NT2/D1 (cell line): ENCODE results near the gene SLC2A1.
A peak's percentile ranks its signal among the peaks of the same experiment; 100 is the strongest.
"Not testable (repeated sequence)": the region's sequence is repeated elsewhere in the genome, so short reads cannot be mapped to it uniquely, and the experiment has no call there.

Experiments
- DNase-seq: peaks from one replicate; pipeline ENCODE4 v3.0.0-alpha.2; 2011; ENCODE audit warnings: low read depth, low spot score
- H3K27me3 ChIP-seq: 2 replicates; pipeline ENCODE4 v1.6.0; 2011; ENCODE audit warnings: mild to moderate bottlenecking; ENCODE audit not compliant: insufficient read length, insufficient read depth
- H3K36me3 ChIP-seq: 2 replicates; pipeline ENCODE4 v1.6.1; 2011; ENCODE audit warnings: mild to moderate bottlenecking, low read length, mixed read lengths; ENCODE audit not compliant: insufficient read depth, insufficient read length
- H3K4me1 ChIP-seq: 2 replicates; pipeline ENCODE4 v1.5.1; 2011; ENCODE audit not compliant: insufficient read depth, insufficient read length
- H3K4me3 ChIP-seq: 2 replicates; pipeline ENCODE4 v1.5.1; 2011; ENCODE audit warnings: low read depth; ENCODE audit not compliant: insufficient read length
- H3K9ac ChIP-seq: 2 replicates; pipeline ENCODE4 v1.6.0; 2011; ENCODE audit warnings: low read depth; ENCODE audit not compliant: insufficient read length
- H3K9me3 ChIP-seq: 2 replicates; pipeline ENCODE4 v1.5.1; 2011; ENCODE audit warnings: mild to moderate bottlenecking, low read length; ENCODE audit not compliant: insufficient read depth
- SUZ12 ChIP-seq: IDR thresholded peaks from 2 replicates; pipeline ENCODE4 v1.6.1; 2011; ENCODE audit not compliant: insufficient read length, insufficient read depth; ENCODE audit errors: extremely low read depth
- YY1 ChIP-seq: IDR thresholded peaks from 2 replicates; pipeline ENCODE4 v1.6.1; 2011; ENCODE audit not compliant: insufficient read length, insufficient read depth
- ZNF274 ChIP-seq: IDR thresholded peaks from 2 replicates; pipeline ENCODE4 v1.6.1; 2011; ENCODE audit warnings: mild to moderate bottlenecking, low read depth, low read length

SLC2A1 gene

DNA sequence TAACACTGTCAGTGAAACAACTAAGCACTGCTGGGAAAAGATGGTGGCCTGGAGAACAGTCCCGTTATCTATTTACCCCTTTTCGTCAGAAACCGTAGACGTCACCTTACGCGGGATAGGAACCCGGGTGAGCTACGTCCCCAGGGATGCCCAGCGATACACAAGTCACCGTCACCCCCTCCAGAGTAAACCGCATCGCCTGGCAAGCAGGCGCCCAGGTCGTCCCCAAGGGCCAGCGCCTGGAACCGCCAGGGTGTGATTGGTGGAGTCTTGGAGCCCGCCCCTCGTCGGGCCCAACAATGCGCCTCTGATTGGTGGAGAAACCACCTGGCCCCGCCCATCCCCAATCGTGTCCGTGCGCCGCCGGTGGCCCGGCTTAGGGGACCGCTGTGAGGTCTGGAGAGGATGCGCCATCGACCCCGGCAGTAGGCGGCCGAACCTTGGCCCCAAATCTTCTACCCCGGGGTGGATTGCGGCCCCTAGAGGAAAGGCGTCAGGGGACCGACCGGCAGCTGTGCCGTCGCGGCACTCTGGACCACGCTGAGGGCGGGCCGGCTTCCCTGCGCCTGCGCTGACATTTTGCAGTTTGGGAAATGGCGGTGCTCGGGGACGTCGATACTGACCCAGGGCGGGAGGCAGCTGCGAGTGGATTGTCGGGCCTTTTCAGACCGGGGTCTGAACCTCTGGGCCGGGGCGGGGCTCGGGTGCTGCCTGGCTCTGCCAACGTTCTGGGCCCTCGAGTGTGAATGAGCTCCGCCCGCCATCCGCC, 34.4 kb downstream of the SLC2A1 start:
- H3K4me3 ChIP-seq = peak overlapping the region; percentile 69

DNA sequence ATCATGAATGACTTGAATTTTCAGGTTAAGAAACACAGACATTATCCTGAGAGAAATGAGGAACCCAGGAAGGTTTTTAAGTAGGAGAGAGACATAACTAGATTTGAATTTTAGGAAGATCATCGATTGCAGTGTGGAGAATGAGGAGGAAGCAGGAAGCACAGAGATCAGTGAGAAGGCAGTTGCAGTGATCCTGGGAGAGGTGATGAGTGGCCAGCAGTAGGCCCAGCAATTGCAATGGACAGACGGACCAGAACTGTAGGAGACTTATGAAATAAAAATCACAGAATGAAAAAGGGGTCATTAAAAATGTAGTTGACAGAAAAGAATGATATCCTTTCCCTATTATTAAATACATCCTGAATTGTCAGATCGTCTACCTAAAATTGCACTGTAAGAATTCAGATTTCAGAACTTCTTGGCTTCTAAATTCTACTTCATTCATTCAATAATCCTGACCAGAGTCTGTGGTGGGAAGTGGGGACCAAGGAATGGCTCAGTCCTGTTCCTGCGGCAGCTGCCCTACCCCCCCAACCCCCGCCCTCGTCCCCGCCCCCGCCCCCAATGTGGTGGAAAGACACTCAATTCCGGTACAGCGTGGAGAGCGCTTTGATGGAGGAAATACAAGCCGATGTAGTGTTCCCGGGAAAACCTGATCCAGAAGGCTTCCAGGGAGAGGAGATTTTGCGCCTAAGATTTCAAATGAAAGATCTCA, 35.1 kb downstream of the SLC2A1 start:
- no peak for DNase-seq
- peak overlapping the region; percentile 69 for H3K4me3 ChIP-seq
- H3K36me3 ChIP-seq = peaks cover 33% of the 10 kb centered on the region
- no peaks in the 10 kb centered on the region for H3K27me3 ChIP-seq
- peaks cover 5% of the 10 kb centered on the region; the same call in 1 of the 2 replicates for H3K9me3 ChIP-seq
- peaks cover 8% of the 10 kb centered on the region for H3K4me1 ChIP-seq
- peak overlapping the region; percentile 89 for H3K9ac ChIP-seq
- TF ChIP-seq ZNF274 (no peak), YY1 (no peak), SUZ12 (no peak)

More for the DNA sequence above, 34.4 kb downstream of the SLC2A1 start:
- Histone ChIP-seq H3K9ac (peak overlapping the region; percentile 89), H3K9me3 (no peaks in the 10 kb centered on the region), H3K36me3 (peaks cover 40% of the 10 kb centered on the region), H3K4me1 (peaks cover 8% of the 10 kb centered on the region), H3K27me3 (no peaks in the 10 kb centered on the region)
- DNase-seq = peak; percentile 98
- TF ChIP-seq SUZ12 (no peak), YY1 (peak; percentile 49)

DNA sequence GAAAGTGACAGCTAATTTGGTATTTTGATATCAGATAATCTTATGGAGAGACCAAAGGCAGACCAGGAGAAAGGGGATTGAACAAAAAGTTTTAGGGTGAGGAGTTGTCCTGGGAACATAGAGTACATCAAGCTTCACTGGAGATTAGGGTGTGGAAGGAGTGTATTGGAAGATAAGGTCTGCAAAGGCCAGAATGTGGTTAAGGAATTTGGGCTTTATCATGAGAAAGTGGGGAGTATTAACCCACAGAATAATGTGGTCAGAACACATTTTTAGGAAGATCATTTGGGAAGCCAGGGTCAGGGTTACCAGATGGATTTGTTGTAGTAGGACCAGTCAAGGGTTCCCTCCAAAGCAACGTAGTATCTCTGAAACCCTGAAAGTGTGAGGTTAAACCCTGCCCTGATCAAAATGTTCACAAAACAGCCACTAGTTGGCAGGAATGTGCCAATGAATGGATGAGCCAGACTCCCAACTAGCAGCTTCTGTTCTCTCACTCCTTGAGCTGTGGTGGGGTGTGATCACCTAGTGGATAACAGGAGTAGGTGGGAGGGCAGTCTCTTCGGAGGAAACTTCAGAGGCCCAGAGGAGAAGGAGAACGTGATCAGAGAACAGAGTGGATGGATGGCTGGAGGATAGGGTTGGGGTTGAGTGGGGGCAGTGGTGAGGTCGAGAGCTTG, 35.8 kb downstream of the SLC2A1 start:
- H3K4me1 ChIP-seq = peaks cover 8% of the 10 kb centered on the region
- peaks cover 26% of the 10 kb centered on the region for H3K36me3 ChIP-seq
- H3K4me3 ChIP-seq = no peak overlapping the region
- peak; percentile 83 for DNase-seq
- H3K9ac ChIP-seq = peak overlapping the region; percentile 62
- no peaks in the 10 kb centered on the region for H3K27me3 ChIP-seq
- H3K9me3 ChIP-seq = peaks cover 12% of the 10 kb centered on the region
- TF ChIP-seq ZNF274 = no peak
- no peak for TF ChIP-seq SUZ12
- TF ChIP-seq YY1 = no peak

DNA sequence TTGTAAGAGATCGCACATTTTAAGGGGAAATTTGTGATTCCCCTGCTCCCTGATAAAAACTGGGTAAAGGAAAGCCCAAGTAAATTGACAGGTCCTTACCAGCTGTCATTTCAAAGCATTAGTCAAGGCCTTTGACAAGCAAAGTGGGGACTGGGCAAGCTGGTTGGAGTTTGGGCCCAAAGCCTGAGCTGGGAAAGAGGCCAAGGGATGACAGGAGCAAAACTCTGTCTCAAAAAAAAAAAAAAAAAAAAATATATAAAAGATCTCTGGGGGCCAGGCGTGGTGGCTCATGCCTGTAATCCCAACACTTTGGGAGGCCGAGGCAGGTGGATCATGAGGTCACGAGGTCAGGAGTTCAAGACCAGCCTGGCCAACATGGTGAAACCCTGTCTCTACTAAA, 36.9 kb downstream of the SLC2A1 start:
- Histone ChIP-seq H3K4me1 (peaks cover 5% of the 10 kb centered on the region), H3K9ac (no peak overlapping the region)
- no peak for DNase-seq

DNA sequence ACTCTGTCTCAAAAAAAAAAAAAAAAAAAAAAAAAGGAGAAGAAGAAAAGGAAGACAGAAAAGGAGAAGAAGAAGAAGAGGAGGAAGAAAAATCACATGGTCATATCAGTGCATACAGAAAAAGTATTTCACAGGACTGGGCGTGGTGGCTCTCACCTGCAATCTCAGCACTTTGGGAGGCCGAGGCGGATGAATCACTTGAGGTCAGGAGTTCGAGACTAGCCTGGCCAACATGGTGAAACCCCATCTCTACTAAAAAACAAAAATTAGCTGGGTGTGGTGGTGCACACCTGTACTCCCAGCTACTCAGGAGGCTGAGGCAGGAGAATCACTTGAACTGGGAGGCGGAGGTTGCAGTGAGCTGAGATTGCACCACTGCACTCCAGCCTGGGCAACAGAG, 39.0 kb downstream of the SLC2A1 start:
- DNase-seq, H3K36me3 ChIP-seq, H3K4me3 ChIP-seq, H3K4me1 ChIP-seq, H3K27me3 ChIP-seq, H3K9ac ChIP-seq: not testable (repeated sequence)
- H3K9me3 ChIP-seq = peaks cover 37% of the 10 kb centered on the region

More for the DNA sequence above, 36.9 kb downstream of the SLC2A1 start:
- TF ChIP-seq YY1 (no peak), ZNF274 (no peak), SUZ12 (no peak)
- no peak overlapping the region for H3K4me3 ChIP-seq
- peaks cover 22% of the 10 kb centered on the region for H3K9me3 ChIP-seq
- peaks cover 15% of the 10 kb centered on the region for H3K36me3 ChIP-seq
- H3K27me3 ChIP-seq = no peaks in the 10 kb centered on the region

DNA sequence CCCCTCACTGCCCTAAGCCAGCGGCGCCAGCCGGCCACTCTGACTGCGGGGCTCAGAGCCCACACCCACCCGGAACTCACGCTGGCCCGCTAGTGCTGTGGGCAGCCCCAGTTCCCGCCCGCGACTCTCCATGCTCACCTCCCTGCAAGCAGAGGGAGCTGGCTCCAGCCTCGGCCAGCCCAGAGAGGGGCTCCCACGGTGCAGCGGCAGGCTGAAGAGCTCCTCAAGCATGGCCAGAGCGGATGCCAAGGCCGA, 41.5 kb downstream of the SLC2A1 start:
- Histone ChIP-seq H3K36me3 (no peaks in the 10 kb centered on the region), H3K9me3 (peaks cover 48% of the 10 kb centered on the region), H3K4me1 (no peaks in the 10 kb centered on the region), H3K27me3 (no peaks in the 10 kb centered on the region), H3K9ac (no peak overlapping the region), H3K4me3 (no peak overlapping the region)
- DNase-seq = no peak
- TF ChIP-seq SUZ12 = no peak
- no peak for TF ChIP-seq ZNF274
- no peak for TF ChIP-seq YY1

DNA sequence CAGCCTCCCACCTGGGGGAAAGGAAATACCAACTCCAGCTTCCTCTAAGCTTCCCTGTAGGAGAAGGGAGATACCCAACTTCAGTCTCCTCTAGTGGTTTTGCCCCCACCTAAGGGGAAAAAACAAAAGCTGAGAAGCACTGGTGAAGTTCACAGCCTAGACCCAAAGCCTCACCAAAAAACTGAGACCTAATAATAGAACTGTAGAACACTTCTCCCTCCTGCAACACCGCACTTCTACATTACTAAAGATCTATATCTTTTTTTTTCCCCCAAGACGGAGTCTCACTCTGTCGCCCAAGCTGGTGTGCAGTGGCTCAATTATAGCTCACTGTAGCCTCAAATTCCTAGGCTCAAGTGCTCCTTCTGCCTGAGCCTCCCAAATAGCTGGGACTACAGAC, 43.2 kb downstream of the SLC2A1 start:
- Histone ChIP-seq H3K9ac (no peak overlapping the region), H3K4me3 (no peak overlapping the region), H3K27me3 (no peaks in the 10 kb centered on the region), H3K9me3 (peaks cover 48% of the 10 kb centered on the region), H3K4me1 (peaks cover 3% of the 10 kb centered on the region), H3K36me3 (no peaks in the 10 kb centered on the region)
- TF ChIP-seq SUZ12 (no peak), YY1 (no peak), ZNF274 (no peak)
- no peak for DNase-seq
